Measurements from ENCODE around the gene ASB7. TPM values are rescaled to one million over a fixed set of nuclear protein-coding genes. Genes with fewer than 3 reads are reported as not detected.

ASB7 gene
- total RNA-seq, 6 experiments from 2014 or later = 10.2 to 12.5 (median 11.5) TPM

- H3K36me3 Mint-ChIP-seq (ENCODE audit: low read depth) = no peaks in the 10 kb centered on the region
- peaks cover 6% of the 10 kb centered on the region; the same call in 1 of the 2 replicates for H3K27me3 Mint-ChIP-seq (ENCODE audit: insufficient read depth)
- TF ChIP-seq CTCF (IDR thresholded peaks at IDR 0.05) = no peak
- no peak overlapping the region for H3K4me3 Mint-ChIP-seq
- H3K27ac Mint-ChIP-seq = no peak overlapping the region
- H3K4me1 Mint-ChIP-seq (ENCODE audit: low read depth) = peaks cover 16% of the 10 kb centered on the region
- no peak for DNase-seq
- H3K9me3 Mint-ChIP-seq = no peaks in the 10 kb centered on the region; the same call in 1 of the 2 replicates
These were observed 80.1 kb downstream of the ASB7 start for GRCh38 chr15:100682468-100682867.

- Mint-ChIP-seq H3K27me3 (ENCODE audit: insufficient read depth) (0 out of 2 replicates have a peak, but pooled peaks cover 5% of the 10 kb centered on the region), H3K4me3 (no peak overlapping the region), H3K4me1 (ENCODE audit: low read depth) (peaks cover 25% of the 10 kb centered on the region), H3K36me3 (ENCODE audit: low read depth) (no peaks in the 10 kb centered on the region), H3K27ac (no peak overlapping the region), H3K9me3 (no peaks in the 10 kb centered on the region)
- DNase-seq = no peak
- TF ChIP-seq CTCF (IDR thresholded peaks at IDR 0.05) = no peak
These were observed 81.0 kb downstream of the ASB7 start for GRCh38 chr15:100683434-100683833.

- Mint-ChIP-seq H3K27me3 (ENCODE audit: insufficient read depth) (peaks cover 2% of the 10 kb centered on the region; the same call in 1 of the 2 replicates), H3K9me3 (no peaks in the 10 kb centered on the region), H3K4me1 (ENCODE audit: low read depth) (peaks cover 35% of the 10 kb centered on the region), H3K27ac (no peak overlapping the region), H3K36me3 (ENCODE audit: low read depth) (no peaks in the 10 kb centered on the region), H3K4me3 (no peak overlapping the region)
- TF ChIP-seq CTCF (IDR thresholded peaks at IDR 0.05) = no peak
- DNase-seq = no peak
These were observed 82.2 kb downstream of the ASB7 start for GRCh38 chr15:100684591-100684990.

GRCh38 chr15:100686021-100686724 is 83.8 kb downstream of the ASB7 start:
- peak overlapping the region; percentile 84; the same call in 1 of the 2 replicates for H3K4me3 Mint-ChIP-seq
- no peaks in the 10 kb centered on the region for H3K36me3 Mint-ChIP-seq (ENCODE audit: low read depth)
- no peak for TF ChIP-seq CTCF (IDR thresholded peaks at IDR 0.05)
- H3K4me1 Mint-ChIP-seq (ENCODE audit: low read depth) = peaks cover 44% of the 10 kb centered on the region
- peaks cover 4% of the 10 kb centered on the region; the same call in 1 of the 2 replicates for H3K27me3 Mint-ChIP-seq (ENCODE audit: insufficient read depth)
- DNase-seq = no peak
- peak overlapping the region; percentile 93 for H3K27ac Mint-ChIP-seq
- no peaks in the 10 kb centered on the region for H3K9me3 Mint-ChIP-seq

GRCh38 chr15:100686725-100687473 is 84.5 kb downstream of the ASB7 start:
- H3K27ac Mint-ChIP-seq = peak overlapping the region; percentile 93
- H3K27me3 Mint-ChIP-seq (ENCODE audit: insufficient read depth) = peaks cover 4% of the 10 kb centered on the region; the same call in 1 of the 2 replicates
- H3K9me3 Mint-ChIP-seq = no peaks in the 10 kb centered on the region
- H3K36me3 Mint-ChIP-seq (ENCODE audit: low read depth) = 0 out of 2 replicates have a peak, but pooled peaks cover under 1% of the 10 kb centered on the region
- H3K4me1 Mint-ChIP-seq (ENCODE audit: low read depth) = peaks cover 44% of the 10 kb centered on the region
- TF ChIP-seq CTCF (IDR thresholded peaks at IDR 0.05) = no peak
- DNase-seq = no peak
- peak overlapping the region; percentile 84 for H3K4me3 Mint-ChIP-seq

All from HFFc6 (cell line).